HG03354 (cell line): ENCODE measurements around the gene ATP13A1.

Experiments
- ATAC-seq: cut with Tn5 transposase; IDR thresholded peaks from one replicate; pipeline ENCODE4 v1.9.1; 2021; ENCODE audit warnings: mild to moderate bottlenecking; ENCODE audit not compliant: unreplicated experiment, poor library complexity, severe bottlenecking

Gene ATP13A1

DNA sequence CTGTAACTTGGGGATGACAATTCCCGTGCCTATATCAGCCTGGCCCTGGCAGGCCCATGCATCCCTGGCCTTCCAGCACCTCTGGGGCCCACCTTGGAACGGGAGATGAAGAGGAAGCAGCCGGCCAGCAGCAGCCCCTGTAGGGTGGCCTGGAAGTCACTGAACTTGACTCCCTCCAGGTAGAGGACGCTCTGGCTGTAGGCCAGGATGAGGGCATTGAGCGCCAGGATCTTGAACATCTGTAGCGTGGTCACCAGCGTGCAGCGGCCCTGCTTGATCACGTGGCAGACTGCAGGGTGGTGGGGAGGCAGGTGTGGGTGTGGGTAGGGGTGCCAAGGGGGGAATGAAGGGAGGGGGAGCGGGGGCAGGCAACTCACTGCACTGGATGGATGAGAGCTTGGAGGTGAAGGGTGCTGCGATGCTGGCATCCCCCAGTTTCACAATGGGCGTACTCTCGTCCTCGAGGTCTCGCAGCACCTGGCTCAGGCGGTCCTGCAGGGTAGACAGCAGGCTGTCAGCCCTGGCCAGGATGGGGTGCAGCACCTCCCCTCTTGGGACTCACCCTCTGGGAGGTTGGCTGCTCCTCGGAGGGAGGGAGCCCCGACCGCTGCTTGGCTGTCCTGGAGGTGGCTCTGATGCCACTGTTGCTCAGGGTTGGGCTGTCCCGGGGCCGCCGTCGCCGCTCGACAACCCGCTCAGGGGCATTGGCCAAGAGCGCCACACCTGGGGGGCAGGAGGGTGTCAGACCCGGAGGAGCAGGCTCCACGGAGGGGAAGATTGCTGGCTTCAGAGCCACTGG lies 16.2 kb downstream of the ATP13A1 start:
- ATAC-seq = no peak

DNA sequence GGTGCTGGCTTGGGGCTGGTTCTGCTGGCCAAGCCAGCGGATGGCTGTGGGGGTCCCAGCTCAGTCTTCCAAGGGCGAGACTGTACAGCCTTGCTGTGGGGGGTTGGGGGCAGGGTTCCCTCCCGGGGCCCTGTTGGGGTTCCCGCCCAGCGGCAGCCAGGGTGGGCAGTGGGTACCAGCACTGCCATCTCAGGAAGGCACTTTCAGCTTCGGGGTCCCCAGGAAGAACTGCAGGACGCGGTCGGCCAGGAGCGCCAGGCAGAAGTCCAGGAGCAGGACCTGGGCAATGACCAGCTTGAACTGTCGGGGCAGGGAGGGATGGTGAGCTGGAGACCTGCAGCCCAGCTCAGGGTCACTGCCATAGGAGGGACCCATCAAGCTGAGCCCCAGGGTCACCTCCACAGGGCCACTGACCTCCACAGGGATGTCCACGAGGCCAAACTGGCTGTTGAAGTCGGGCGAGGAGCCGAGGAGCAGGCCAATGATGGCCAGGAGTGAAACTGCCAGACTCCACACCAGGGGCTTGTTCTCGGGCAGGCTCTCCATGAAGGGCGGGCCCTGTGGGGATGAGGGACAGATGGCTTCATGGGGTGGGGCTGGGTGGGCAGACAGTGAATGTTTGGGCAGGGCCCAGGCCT lies 18.1 kb downstream of the ATP13A1 start:
- no peak for ATAC-seq

DNA sequence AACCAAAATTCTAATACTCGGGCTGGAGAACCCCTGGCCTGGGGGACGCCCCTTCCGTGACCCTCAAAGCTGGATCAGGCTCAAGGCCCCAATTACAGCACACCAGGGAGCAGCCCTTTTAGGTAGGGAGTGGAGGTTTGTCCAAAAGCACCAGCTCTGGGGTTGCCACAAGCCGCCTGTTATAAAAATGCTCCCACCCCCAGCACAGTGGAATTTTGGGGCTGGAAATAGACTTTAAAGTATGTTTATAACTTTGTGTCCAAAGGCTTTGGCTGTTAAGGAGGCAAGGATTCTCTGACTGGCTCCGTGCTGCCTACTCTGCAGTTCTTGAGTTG lies 19.5 kb downstream of the ATP13A1 start:
- no peak for ATAC-seq

DNA sequence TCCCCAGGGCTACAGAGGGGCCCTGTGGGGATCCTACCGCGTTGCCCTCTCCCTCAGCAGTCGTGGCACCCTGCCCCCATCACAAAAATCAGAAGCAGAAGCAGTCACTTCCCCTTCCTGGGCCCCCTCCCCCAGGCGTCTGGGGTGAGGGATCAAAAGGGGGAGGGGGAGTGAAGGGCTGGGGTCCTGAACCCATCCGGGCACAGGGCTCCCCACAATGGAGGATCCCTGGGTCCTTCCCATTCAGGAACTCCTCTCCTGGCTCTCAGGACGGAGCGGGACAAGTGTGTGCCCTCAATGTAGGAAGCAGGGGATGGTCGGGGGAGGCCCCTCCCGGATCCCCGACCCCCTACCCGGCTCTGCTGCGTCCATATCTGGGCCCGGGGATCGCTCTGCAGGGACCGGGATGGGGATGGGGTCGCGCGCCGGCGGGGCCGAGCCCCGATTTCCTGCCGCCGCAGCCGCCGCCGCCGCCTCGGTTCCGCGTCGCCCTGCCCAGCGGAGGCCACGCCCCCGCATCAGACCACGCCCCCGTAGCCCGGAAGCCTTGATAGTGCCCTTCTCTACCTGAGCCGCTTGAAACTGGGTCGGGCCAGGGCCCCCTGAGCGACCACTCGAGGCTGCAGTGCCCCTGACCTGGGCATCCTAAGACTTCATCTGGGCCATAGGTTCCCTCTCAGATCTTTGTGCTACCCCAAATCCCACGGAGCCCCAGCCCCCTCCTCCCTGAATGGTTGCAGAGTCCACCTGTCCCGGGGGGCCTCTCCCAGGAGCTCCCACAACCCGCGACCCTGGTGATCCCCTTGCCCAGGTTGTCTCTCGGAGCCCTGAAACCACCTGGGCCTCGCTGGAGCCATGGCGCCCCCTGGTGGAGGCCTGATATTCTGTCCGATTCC lies 20.1 kb downstream of the ATP13A1 start, which contains the start of gene GMIP:
TSS of gene GMIP (minus strand) at position 500 of the 896 bp plus-strand sequence. CDS start at position 372, 128 bp downstream.
- peak; percentile 83 for ATAC-seq

DNA sequence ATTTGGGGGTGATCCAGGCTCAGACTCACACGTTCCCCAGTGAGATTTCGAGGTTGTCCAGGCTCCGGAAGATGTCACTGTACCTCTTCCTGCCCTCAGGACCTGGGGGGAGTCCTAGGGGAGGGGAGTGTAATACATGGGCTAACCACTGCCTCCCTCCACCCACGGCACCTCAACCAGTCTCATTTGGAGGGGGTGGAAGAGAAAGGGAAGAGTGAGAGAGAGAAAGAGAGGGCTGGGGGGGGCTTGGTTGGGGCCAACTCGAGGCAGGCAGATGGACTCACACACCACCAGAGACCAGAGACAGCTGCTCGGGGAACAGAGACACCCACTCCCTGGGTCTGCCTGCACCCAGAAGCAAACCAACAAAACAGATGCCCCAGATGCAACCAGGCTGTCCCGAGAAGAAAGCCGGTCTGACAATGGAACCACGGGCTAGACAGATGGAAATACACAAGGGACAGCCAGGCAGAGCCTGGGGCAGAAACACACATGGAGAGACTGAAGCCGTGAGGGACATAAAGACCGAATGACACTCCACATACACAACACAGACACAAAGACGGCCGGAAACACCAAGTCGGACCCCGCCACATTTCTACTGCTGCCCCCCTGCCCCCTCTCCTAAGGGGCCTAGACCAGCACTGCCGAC lies 20.8 kb downstream of the ATP13A1 start:
- peak; percentile 30 for ATAC-seq

DNA sequence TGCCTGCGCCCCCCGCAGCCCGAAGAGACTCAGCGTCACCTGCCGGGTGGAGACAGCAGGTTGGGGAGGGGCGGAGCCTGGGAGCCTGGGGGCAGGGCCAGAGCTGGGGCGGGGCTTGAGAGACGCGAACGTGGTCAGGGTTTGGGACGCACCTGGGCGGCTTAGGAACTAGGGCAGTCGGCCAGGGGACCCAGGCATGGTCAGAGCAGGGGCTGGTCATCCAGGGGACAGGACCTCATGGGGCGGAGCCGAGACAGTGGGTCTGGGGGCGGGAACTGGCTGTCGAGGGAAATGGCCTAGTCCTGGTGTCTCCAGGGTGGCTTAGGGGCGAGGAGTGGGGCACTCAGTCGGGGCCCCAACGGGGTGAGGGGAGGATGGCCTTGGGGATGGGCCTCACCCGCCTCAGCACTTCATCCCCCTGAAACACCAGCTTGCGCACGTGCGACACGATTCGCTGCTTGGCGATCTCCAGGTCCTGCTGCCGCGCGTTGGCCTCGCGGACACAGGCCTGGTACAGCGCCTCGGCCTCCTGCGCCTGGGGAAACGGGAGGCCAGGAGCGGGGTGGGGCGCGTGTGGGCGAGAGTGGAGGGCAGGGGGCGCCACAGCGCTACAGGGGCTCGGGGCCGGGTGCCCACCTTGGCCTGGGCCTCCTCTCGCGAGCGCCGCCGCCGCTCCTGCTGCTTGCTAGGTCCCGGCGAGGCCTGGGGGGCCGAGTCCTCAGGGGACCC lies 25.8 kb downstream of the ATP13A1 start:
- ATAC-seq = no peak

DNA sequence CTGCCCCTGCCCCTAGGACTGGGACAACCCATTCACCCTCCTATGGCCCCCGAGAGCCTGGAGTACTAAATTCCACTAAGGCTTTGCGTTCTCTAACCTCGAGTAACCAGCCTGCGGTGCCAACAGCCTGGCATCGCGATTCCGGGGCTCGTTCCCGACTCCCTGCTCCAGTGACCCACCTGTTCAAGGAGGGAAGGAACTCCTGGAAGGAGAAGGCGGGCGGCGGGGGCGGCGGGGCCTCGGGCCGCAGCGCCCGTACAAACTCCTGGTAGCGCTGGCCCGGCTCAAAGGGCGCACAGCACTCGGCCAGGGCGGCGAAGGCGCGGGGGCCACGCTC lies 26.3 kb downstream of the ATP13A1 start:
- ATAC-seq = no peak

DNA sequence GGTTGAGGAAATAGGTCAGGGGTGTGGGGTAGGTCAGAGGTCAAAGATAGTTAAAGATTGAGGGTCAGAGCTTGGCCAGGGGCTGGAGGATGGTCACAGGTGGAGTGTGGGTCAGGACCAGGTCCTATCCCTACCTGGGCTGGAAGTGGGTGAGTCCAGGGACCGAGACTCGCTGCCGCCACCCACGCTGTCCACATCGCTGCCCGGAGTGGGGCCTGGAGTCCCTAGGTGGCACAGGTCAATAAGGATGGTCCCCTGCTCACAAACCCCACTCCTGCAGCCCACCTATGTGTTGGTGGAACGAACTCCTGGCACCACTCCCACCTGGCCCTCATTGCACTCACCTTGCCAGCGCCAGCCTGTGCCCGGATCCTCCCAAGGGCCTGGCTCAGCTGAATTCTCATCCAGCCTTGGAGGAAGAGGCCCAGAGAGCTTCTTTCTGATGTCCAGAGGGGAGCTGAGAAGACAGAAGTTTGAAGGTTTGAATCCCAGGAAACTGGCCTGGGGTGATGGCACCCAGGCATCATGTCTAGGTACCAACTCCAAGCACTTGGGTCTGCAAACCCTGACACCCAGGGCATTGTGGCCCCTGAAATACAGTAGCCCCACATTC lies 26.8 kb downstream of the ATP13A1 start:
- ATAC-seq = no peak

DNA sequence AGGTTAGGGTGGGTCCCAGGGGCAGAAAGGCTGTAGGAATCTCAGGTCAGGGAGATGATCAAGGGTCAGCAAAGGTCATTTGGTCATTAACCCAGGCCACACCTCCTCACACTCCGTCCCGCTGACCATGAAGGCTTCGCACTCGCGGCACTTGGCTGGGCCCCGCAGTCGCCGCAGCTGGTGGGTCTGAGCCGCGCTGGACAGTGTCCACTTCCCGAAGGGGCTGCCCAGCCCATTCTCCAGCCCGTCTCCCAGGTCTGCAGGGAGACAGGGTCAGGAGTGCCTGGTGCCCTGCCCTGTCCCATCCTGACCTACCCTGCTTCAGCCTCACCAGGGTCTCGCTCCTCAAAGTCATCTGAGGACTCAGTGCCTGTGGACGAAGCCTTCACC lies 28.2 kb downstream of the ATP13A1 start:
- ATAC-seq = no peak

DNA sequence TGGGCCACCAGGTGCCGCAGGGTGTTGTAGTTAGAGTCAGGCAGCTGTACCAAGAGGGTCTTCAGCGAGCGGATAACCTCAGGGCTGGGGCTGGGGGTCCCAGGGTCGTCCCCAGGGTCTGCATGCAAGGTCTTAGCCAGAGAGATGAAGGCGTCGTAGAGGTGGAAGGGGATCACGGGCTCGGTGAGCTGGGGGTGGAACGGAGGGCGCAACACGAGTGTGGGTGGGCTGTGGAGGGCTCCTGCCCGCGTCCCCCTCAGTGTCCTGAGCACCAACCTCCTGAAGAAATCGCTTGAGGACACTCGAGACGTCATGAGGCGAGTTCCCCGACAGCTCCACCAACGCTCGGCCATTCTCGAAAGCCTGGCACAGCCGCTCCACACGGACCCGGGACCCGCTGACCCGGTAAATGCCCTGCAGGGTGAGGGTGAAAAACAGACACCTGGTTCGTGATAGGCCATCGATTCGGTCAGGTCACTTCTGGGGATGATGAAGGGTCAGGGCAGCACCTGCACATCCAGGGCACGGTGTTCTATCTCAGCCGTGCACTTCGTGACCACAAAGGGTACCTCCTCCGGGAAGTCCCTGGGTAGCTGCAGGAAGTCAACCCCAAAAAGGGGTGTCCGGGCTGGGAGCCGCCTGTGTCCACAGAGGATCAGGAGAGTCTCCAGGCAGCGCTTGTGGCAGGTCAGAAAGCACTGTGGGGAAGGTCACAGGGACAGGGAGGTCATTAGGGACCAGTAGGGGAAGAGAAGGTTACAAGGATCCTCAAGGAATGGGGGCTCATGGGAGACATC lies 28.8 kb downstream of the ATP13A1 start:
- ATAC-seq = no peak

DNA sequence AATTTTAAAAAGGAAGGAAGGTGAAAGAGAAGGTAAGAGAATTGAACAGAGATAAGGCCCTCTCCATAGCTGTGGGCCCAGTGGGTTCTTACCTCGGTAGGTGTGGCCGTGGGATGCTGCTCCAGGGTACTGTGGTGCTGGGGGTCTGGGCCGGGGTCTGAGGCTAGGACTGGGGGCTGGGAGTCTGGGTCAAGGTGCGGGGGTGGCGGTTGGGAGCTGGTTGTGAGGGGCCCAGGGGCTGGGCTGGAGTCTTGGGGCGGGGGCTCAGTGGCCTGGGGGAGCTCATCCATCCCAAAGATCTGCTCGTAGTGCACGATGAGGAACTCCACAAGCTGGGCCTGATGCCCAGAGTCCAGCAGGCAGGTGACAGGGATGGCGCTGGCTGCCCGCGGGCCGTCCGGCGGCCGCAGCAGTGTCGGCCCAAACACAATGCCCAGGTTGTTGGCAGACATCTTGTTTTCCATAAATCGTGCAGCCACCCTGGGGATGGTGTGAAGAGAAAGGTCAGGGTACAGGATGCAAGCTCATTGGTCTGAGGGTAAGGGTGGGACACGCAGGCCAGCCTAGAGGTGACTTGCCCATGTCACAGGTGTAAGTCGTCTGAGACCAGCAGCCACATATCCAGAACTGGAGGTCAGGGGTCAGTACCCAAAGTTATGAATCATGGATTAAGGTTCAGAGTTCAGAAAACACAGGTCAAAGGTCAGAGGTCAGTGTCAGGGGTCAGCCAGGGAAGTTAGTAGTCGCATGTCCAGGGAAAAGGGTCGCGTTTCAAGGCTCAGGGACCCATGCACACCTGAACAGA lies 29.6 kb downstream of the ATP13A1 start:
- no peak for ATAC-seq

DNA sequence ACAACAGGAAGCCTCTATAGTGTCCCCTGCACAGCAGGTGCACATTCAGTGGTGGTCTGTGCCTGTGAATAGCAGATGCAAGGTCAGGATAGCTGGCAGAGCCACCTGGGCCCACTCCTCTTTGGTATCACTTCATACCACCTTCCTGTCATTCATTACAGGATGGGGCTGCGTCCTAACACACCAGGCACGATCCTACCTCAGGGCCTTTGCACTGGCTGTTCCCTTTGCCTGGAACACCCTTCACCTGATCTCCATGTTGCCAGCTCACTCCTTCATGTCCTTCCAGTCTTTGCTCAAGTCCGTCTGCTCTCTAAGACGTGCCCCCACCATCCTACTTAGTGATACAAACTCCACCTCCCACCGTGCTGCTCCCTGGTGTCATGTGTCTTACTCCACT lies 30.8 kb downstream of the ATP13A1 start:
- ATAC-seq = no peak

DNA sequence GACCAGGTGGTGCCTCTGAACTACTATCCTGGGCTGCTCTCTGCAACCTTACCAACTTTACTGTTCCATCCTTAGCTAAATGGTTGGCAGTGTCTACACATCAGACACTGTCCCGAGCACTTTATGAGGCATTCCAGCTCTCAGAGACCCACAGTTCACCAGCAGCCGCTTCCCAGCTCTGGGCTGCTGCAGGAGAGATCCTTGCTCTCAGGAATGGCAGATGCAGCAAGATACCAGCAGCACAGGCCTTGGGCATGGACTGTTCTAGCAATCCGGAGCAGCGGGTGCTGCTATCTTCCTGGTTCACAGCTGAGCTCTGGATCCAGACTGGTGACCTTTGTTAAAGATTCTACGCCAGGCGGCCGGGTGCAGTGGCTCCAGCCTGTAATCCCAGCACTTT lies 32.1 kb downstream of the ATP13A1 start:
- no peak for ATAC-seq

DNA sequence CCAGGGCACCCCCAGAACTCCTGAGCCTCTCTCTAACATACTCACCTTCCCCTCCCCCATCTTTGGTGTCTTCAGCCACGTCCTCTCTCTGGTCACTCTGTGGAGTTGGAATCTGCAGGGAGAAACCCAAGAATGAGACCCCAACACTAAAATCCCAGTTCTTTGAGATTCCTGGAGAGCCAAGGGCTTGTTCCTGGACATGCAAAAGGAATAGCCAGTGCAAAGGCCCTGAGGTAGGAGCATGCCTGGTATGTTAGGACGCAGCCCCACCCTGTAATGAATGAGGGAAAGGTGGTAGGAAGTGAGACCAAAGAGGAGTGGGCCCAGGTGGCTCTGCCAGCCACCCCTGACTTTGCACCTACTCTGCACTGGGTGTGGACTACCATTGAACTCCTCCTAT lies 33.0 kb downstream of the ATP13A1 start:
- no peak for ATAC-seq

DNA sequence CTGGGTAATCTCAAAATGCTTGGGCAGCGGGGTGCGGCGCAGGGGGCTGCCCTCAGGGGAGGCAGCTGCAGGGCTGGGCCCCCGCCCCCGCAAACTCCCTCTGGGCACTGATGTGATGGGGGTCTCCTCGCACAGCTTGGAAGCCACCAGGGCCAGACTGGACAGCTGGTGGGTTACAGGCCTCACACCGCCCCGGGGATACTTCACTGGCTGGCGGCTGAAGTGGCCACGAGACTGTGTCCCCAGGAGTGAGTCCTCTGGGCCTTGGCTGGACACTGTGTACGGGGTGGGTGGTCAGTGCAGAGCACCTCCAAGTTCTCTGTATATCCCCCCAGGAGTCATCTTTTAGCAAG lies 33.4 kb downstream of the ATP13A1 start:
- ATAC-seq = no peak

DNA sequence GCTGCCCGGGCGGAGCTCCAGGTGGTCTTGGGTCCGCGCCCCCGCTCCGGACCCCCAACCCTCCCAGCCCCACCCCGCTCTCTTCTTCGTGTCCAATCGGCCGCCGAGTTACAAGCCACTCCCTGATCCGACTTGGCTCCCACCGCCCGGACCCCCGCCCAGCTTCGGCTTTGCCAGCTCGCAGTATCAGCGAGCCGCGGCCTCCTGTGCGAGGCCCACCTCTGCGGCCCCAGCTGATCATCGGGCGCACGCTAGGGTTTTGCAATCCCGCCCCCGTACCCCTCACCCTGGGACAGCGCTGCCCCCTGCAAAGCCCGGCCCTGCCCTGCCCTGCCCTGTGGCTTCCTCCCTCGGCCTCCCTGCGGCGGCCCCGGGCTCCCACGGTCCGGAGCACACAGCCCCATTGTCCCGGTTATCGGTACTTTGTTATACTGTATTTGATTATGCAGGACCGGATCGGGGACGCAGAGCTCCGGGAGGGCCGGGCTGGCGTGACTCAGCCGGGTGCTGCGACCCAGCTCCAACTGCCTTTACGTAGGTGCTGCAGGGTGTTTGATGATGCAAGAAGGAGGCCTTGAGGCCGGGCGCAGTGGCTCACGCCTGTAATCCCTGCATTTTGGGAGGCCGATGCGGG lies 34.9 kb downstream of the ATP13A1 start:
- ATAC-seq = peak; percentile 29
